Upper lobe of right lung (tissue), 1 donor: Measurements from ENCODE around the gene PPM1M. TPM values are rescaled to one million over a fixed set of nuclear protein-coding genes. Genes with fewer than 3 reads are reported as not detected.
A peak's percentile ranks its signal among the peaks of the same experiment; 100 is the strongest.

Experiments
- ATAC-seq: fragments of 200-7000 bp; cut with Tn5 transposase; one replicate; pipeline ENCODE4 v1.9.1; 2020; ENCODE audit warnings: mild to moderate bottlenecking, moderate library complexity
- DNase-seq: peaks from one replicate; pipeline ENCODE4 v3.0.0-alpha.2; 2020
- H3K27ac ChIP-seq: fragments of 200-600 bp; one replicate; pipeline ENCODE4 v1.8.0; 2022
- H3K27me3 ChIP-seq: fragments of 200-600 bp; one replicate; pipeline ENCODE4 v1.8.0; 2022; ENCODE audit warnings: mild to moderate bottlenecking
- H3K36me3 ChIP-seq: fragments of 200-600 bp; one replicate; pipeline ENCODE4 v1.8.0; 2022
- H3K4me1 ChIP-seq: fragments of 200-600 bp; one replicate; pipeline ENCODE4 v1.8.0; 2022
- H3K4me3 ChIP-seq: fragments of 200-600 bp; one replicate; pipeline ENCODE4 v1.8.0; 2022; ENCODE audit warnings: mild to moderate bottlenecking
- H3K9me3 ChIP-seq: fragments of 200-600 bp; one replicate; pipeline ENCODE4 v1.8.0; 2022
- CTCF ChIP-seq: fragments of 200-600 bp; IDR thresholded peaks from one replicate; pipeline ENCODE4 v1.8.0; 2022; ENCODE audit warnings: antibody characterized with exemption
- intact Hi-C: fragments of 100-400 bp; cut with DNase I; formaldehyde crosslinking; loops from one replicate; pipeline ENCODE4 v1.11.0; 2022
- microRNA-seq: library from miRNA; unstranded; fragments of <30 nt; microRNA quantifications from one replicate; pipeline ENCODE4 v1.2.0, GENCODE V29; 2020; ENCODE audit warnings: borderline microRNAs expressed
- total RNA-seq: library from RNA; stranded (reverse); fragmentation: NEBNext Ultra II Directional; extraction: Animal tissue kit (Norgen Biotek cat#: 25700); gene quantifications from one replicate; pipeline ENCODE4 v1.2.1, GENCODE V29; 2021
- donor health status: DM: no; HTN: yes; CAD: no; lungs with severe emphysema.

The PPM1M gene
- total RNA-seq, 1 donor from 2014 or later: 44.0 TPM

GRCh38 chr3:52298149-52299098 lies 52.9 kb downstream of the PPM1M start:
- peaks cover 6% of the 10 kb centered on the region for H3K36me3 ChIP-seq
- no peak overlapping the region for H3K4me3 ChIP-seq
- no peaks in the 10 kb centered on the region for H3K27me3 ChIP-seq
- no peak for TF ChIP-seq CTCF
- DNase-seq (no peak), ATAC-seq (no peak)
- H3K27ac ChIP-seq: no peak overlapping the region
- intact Hi-C loops: no loop called here
- H3K9me3 ChIP-seq: no peaks in the 10 kb centered on the region
- H3K4me1 ChIP-seq: peaks cover 8% of the 10 kb centered on the region

GRCh38 chr3:52299247-52299878 lies 53.8 kb downstream of the PPM1M start:
- TF ChIP-seq CTCF: no peak
- peak; percentile 1 for ATAC-seq
- peaks cover 6% of the 10 kb centered on the region for H3K36me3 ChIP-seq
- no peak overlapping the region for H3K27ac ChIP-seq
- intact Hi-C loops: no loop called here
- no peak for DNase-seq
- H3K4me1 ChIP-seq: peaks cover 8% of the 10 kb centered on the region
- H3K9me3 ChIP-seq: no peaks in the 10 kb centered on the region
- no peaks in the 10 kb centered on the region for H3K27me3 ChIP-seq
- no peak overlapping the region for H3K4me3 ChIP-seq

Small RNA genes lying within 50 kb of the gene (microRNA-seq; reads per million reads assigned to microRNA genes)
- gene MIR135A1 (not detected), gene MIRLET7G (45,076 reads per million, percentile 99 among the genes with 10 or more reads in this experiment)

Other genes starting within 250 kb of the PPM1M start
- gene RPL29, start 249.9 kb upstream of the PPM1M start, total RNA-seq: 810 TPM
- gene DUSP7, start 189.2 kb upstream of the PPM1M start, total RNA-seq: 40.7 TPM
- 2.5 TPM for gene POC1A, start 91.3 kb upstream of the PPM1M start, total RNA-seq
- 78.9 TPM for gene ALAS1, start 47.6 kb upstream of the PPM1M start, total RNA-seq
- gene TLR9, start 20.1 kb upstream of the PPM1M start, total RNA-seq: 0.87 TPM
- 50.4 TPM for gene TWF2, start 6.6 kb upstream of the PPM1M start, total RNA-seq
- gene WDR82, start 32.9 kb downstream of the PPM1M start, total RNA-seq: 61.9 TPM
- 11.5 TPM for gene GLYCTK, start 42.1 kb downstream of the PPM1M start, total RNA-seq
- gene DNAH1, start 70.6 kb downstream of the PPM1M start, total RNA-seq: 11.2 TPM
- 71.4 TPM for gene BAP1, start 164.2 kb downstream of the PPM1M start, total RNA-seq
- 6.8 TPM for gene PHF7, start 164.9 kb downstream of the PPM1M start, total RNA-seq
- gene SEMA3G, start 199.3 kb downstream of the PPM1M start, total RNA-seq: 27.6 TPM
- gene TNNC1, start 208.3 kb downstream of the PPM1M start, total RNA-seq: 88.9 TPM
- gene NISCH, start 209.8 kb downstream of the PPM1M start, total RNA-seq: 94.6 TPM
- 152 TPM for gene STAB1, start 249.6 kb downstream of the PPM1M start, total RNA-seq